Progenitor cell of endocrine pancreas (in vitro differentiated cells): ENCODE results near the gene ABLIM2. TPM values are rescaled to one million over a fixed set of nuclear protein-coding genes. Genes with fewer than 3 reads are reported as not detected.

Source experiments
- DNase-seq: peaks from one replicate; pipeline ENCODE4 v3.0.0; 2021; ENCODE audit warnings: low spot score; ENCODE audit not compliant: unreplicated experiment
- H3K27ac Mint-ChIP-seq: 2 replicates; pipeline ENCODE4 v1.8.0; 2021; ENCODE audit warnings: mild to moderate bottlenecking, moderate library complexity, mixed read lengths
- H3K27me3 Mint-ChIP-seq: 2 replicates; pipeline ENCODE4 v1.8.0; 2021; ENCODE audit warnings: mixed read lengths
- H3K36me3 Mint-ChIP-seq: 2 replicates; pipeline ENCODE4 v1.8.0; 2022; ENCODE audit warnings: mixed read lengths; ENCODE audit not compliant: insufficient read depth
- H3K4me1 Mint-ChIP-seq: 2 replicates; pipeline ENCODE4 v1.8.0; 2021; ENCODE audit warnings: low read depth, mixed read lengths
- H3K4me3 Mint-ChIP-seq: 2 replicates; pipeline ENCODE4 v1.8.0; 2021; ENCODE audit warnings: low read depth, mild to moderate bottlenecking, moderate library complexity, mixed read lengths
- H3K9me3 Mint-ChIP-seq: 2 replicates; pipeline ENCODE4 v1.8.0; 2021; ENCODE audit warnings: low read depth, mixed read lengths
- CTCF ChIP-seq: fragments of 200-600 bp; sonication (generic); IDR thresholded peaks from one replicate; pipeline ENCODE4 v1.5.0; 2021; ENCODE audit warnings: antibody characterized with exemption, mild to moderate bottlenecking; ENCODE audit not compliant: unreplicated experiment
- total RNA-seq: library from RNA; stranded (reverse); gene quantifications from 2 replicates; pipeline ENCODE4 v1.2.1, GENCODE V29; 2021

ABLIM2 gene
- total RNA-seq, 1 donor from 2014 or later, result 5.7 TPM

- H3K36me3 Mint-ChIP-seq, result peaks cover 3% of the 10 kb centered on the region
- no peak for TF ChIP-seq CTCF
- peaks cover 6% of the 10 kb centered on the region for H3K9me3 Mint-ChIP-seq
- H3K27me3 Mint-ChIP-seq, result peaks cover 6% of the 10 kb centered on the region
- no peak for DNase-seq
- H3K27ac Mint-ChIP-seq, result no peak overlapping the region
- no peaks in the 10 kb centered on the region for H3K4me1 Mint-ChIP-seq
- H3K4me3 Mint-ChIP-seq, result no peak overlapping the region
Observed at GRCh38 chr4:8099981-8100464, 58.6 kb downstream of the ABLIM2 start.

GRCh38 chr4:8098506-8098905 lies 60.1 kb downstream of the ABLIM2 start:
- H3K4me3 Mint-ChIP-seq, result no peak overlapping the region
- peaks cover 18% of the 10 kb centered on the region for H3K9me3 Mint-ChIP-seq
- no peak overlapping the region for H3K27ac Mint-ChIP-seq

GRCh38 chr4:8097721-8098345 lies 60.8 kb downstream of the ABLIM2 start:
- peaks cover 14% of the 10 kb centered on the region for H3K36me3 Mint-ChIP-seq
- H3K4me1 Mint-ChIP-seq, result no peaks in the 10 kb centered on the region
- TF ChIP-seq CTCF, result no peak
- H3K9me3 Mint-ChIP-seq, result peaks cover 22% of the 10 kb centered on the region
- H3K27me3 Mint-ChIP-seq, result peaks cover 3% of the 10 kb centered on the region
- H3K4me3 Mint-ChIP-seq, result no peak overlapping the region
- no peak overlapping the region for H3K27ac Mint-ChIP-seq
- no peak for DNase-seq

More at GRCh38 chr4:8098506-8098905, 60.1 kb downstream of the ABLIM2 start:
- Mint-ChIP-seq H3K4me1 (no peaks in the 10 kb centered on the region), H3K36me3 (peaks cover 12% of the 10 kb centered on the region), H3K27me3 (peaks cover 3% of the 10 kb centered on the region)
- no peak for DNase-seq
- no peak for TF ChIP-seq CTCF

- Mint-ChIP-seq H3K9me3 (peaks cover 22% of the 10 kb centered on the region), H3K27ac (no peak overlapping the region), H3K27me3 (peaks cover 1% of the 10 kb centered on the region), H3K4me1 (no peaks in the 10 kb centered on the region), H3K4me3 (no peak overlapping the region), H3K36me3 (peaks cover 14% of the 10 kb centered on the region)
- DNase-seq, result no peak
- TF ChIP-seq CTCF, result no peak
Observed at GRCh38 chr4:8097141-8097541, 61.5 kb downstream of the ABLIM2 start.

- Mint-ChIP-seq H3K4me1 (no peaks in the 10 kb centered on the region), H3K36me3 (peaks cover 14% of the 10 kb centered on the region), H3K27me3 (no peaks in the 10 kb centered on the region), H3K9me3 (peaks cover 22% of the 10 kb centered on the region), H3K27ac (no peak overlapping the region), H3K4me3 (no peak overlapping the region)
- no peak for TF ChIP-seq CTCF
- no peak for DNase-seq
Observed at GRCh38 chr4:8096690-8097061, 61.9 kb downstream of the ABLIM2 start.
